Testis (tissue), 2 donors: ENCODE results near the gene PHACTR3.

Experiments
- CTCF ChIP-seq, 3 experiments: fragments of 450-650 bp in 2 of 3; fragments of 200-600 bp in 1 of 3; sonication (generic) in 1 of 3; IDR thresholded peaks; one replicate each; pipeline ENCODE4 v1.5.1; 2016 to 2019; ENCODE audit warnings: antibody characterized with exemption in 3 of 3, mild to moderate bottlenecking in 2 of 3, moderate library complexity in 1 of 3
- POLR2A ChIP-seq: fragments of 450-650 bp; IDR thresholded peaks from one replicate; pipeline ENCODE4 v1.6.1; 2017; ENCODE audit warnings: antibody characterized with exemption, mild to moderate bottlenecking, moderate library complexity

- TF ChIP-seq CTCF (IDR thresholded peaks at IDR 0.05) (no peak), POLR2A (no peak)
Measured at GRCh38 chr20:59837623-59838394, 233.5 kb downstream of the PHACTR3 start.
